HUES64 (cell line): ENCODE data around the gene C16orf92.

ENCODE experiments used
- H3K27ac ChIP-seq: 2 replicates; pipeline ENCODE4 v1.7.0; 2013; ENCODE audit warnings: low read depth, low read length, inconsistent platforms
- H3K27me3 ChIP-seq: 2 replicates; pipeline ENCODE4 v1.6.1; 2013; ENCODE audit warnings: mild to moderate bottlenecking, low read length; ENCODE audit not compliant: insufficient read depth
- H3K36me3 ChIP-seq: 2 replicates; pipeline ENCODE4 v1.6.1; 2013; ENCODE audit warnings: mild to moderate bottlenecking, low read length; ENCODE audit not compliant: insufficient read depth
- H3K4me1 ChIP-seq: 2 replicates; pipeline ENCODE4 v1.6.1; 2013; ENCODE audit warnings: mild to moderate bottlenecking, low read length, moderate library complexity; ENCODE audit not compliant: insufficient read depth
- H3K4me3 ChIP-seq: 2 replicates; pipeline ENCODE4 v1.5.1; 2013; ENCODE audit warnings: mild to moderate bottlenecking, low read length, moderate library complexity
- H3K9ac ChIP-seq: 2 replicates; pipeline ENCODE4 v1.6.1; 2013; ENCODE audit warnings: mild to moderate bottlenecking, low read depth, low read length
- H3K9me3 ChIP-seq: 2 replicates; pipeline ENCODE4 v1.6.1; 2013; ENCODE audit warnings: low read depth, low read length; ENCODE audit not compliant: insufficient read depth
- WGBS: fragments of 150-250, 120-280 bp; methylation state at CpG from one replicate; pipeline ENCODE4 v1.1.7; 2013; ENCODE audit warnings: missing lambda C conversion rate; 5-methylcytosine and 5-hydroxymethylcytosine counted together

C16orf92 gene

DNA sequence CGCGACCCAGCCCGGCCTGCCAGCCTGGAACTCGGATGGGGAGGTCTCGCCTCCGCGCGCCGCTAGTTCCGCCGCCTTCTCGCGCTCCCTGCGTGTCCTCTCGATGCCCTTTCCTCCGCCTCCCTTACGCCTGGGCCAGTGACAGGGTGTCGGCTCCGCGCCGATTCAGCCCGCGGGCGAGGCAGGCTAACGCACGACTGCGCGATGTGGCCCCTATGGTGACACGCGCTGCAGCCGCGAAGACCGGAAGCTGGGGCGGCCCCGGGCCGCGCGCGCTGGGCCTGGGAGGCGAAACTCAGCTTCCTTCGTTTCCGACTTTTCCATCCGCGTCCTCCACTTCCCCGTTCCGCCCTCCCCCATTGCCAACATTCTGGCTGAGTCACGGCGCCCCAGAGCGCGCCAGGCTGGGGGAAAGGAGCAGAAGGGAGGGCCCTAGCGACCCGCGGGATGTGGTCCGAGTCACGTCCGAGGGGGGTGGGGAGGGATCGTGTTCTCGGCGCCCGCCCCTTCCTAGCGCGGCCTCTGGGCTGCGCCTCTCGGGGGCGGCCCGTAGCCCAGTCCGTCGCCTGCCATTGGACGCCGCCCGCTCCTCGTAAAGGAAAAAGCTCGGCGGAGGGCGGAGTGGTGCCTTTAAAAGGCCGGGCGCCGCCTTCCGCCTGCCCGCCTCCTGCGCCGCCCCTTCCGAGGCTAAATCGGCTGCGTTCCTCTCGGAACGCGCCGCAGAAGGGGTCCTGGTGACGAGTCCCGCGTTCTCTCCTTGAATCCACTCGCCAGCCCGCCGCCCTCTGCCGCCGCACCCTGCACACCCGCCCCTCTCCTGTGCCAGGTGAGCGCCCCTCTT lies 42.3 kb downstream of the C16orf92 start, which contains the start of gene ALDOA:
Gene ALDOA (plus strand): TSS at position 659 of the 841 bp plus-strand sequence. CDS start 1,138 bp downstream, outside the sequence.
- peak within 1 kb of the TSS; percentile 97 for H3K9ac ChIP-seq
- H3K27ac ChIP-seq: peak within 1 kb of the TSS; percentile 98
- WGBS: under 1% methylated on average over 99 of the region's 99 CpGs
- H3K36me3 ChIP-seq: peaks cover 36% of the 10 kb centered on the region
- peaks cover 10% of the 10 kb centered on the region; the same call in 1 of the 2 replicates for H3K4me1 ChIP-seq
- no peaks in the 10 kb centered on the region for H3K27me3 ChIP-seq
- H3K4me3 ChIP-seq: peak within 1 kb of the TSS; percentile 96
- H3K9me3 ChIP-seq: no peaks in the 10 kb centered on the region

- 1% methylated on average over 44 of the region's 44 CpGs for WGBS
- peak overlapping the region; percentile 96 for H3K4me3 ChIP-seq
- peak overlapping the region; percentile 98 for H3K27ac ChIP-seq
- H3K9ac ChIP-seq: peak overlapping the region; percentile 97
- no peaks in the 10 kb centered on the region for H3K27me3 ChIP-seq
- H3K9me3 ChIP-seq: no peaks in the 10 kb centered on the region
- H3K36me3 ChIP-seq: peaks cover 45% of the 10 kb centered on the region
- 0 out of 2 replicates have a peak, but pooled peaks cover 3% of the 10 kb centered on the region for H3K4me1 ChIP-seq
These were observed 43.2 kb downstream of the C16orf92 start for GRCh38 chr16:30065943-30066760.

- peaks cover 53% of the 10 kb centered on the region for H3K36me3 ChIP-seq
- H3K9me3 ChIP-seq: no peaks in the 10 kb centered on the region
- peak overlapping the region; percentile 98 for H3K27ac ChIP-seq
- no peaks in the 10 kb centered on the region for H3K4me1 ChIP-seq
- H3K9ac ChIP-seq: peak overlapping the region; percentile 97
- H3K27me3 ChIP-seq: no peaks in the 10 kb centered on the region
- H3K4me3 ChIP-seq: peak overlapping the region; percentile 96
- WGBS: 86% methylated on average over 21 of the region's 21 CpGs
These were observed 44.0 kb downstream of the C16orf92 start for GRCh38 chr16:30066761-30067583.

- peaks cover 58% of the 10 kb centered on the region for H3K36me3 ChIP-seq
- no peak overlapping the region for H3K9ac ChIP-seq
- peak overlapping the region; percentile 96; the same call in 1 of the 2 replicates for H3K4me3 ChIP-seq
- H3K4me1 ChIP-seq: no peaks in the 10 kb centered on the region
- 97% methylated on average over 6 of the region's 6 CpGs for WGBS
- no peaks in the 10 kb centered on the region for H3K9me3 ChIP-seq
- no peaks in the 10 kb centered on the region for H3K27me3 ChIP-seq
- H3K27ac ChIP-seq: no peak overlapping the region
These were observed 44.6 kb downstream of the C16orf92 start for GRCh38 chr16:30067584-30067916.

GRCh38 chr16:30068333-30068732 lies 45.3 kb downstream of the C16orf92 start:
- H3K27me3 ChIP-seq: no peaks in the 10 kb centered on the region
- peaks cover 60% of the 10 kb centered on the region for H3K36me3 ChIP-seq
- H3K4me1 ChIP-seq: no peaks in the 10 kb centered on the region
- H3K27ac ChIP-seq: no peak overlapping the region
- no peak overlapping the region for H3K4me3 ChIP-seq
- no peaks in the 10 kb centered on the region for H3K9me3 ChIP-seq
- WGBS: 96% methylated on average over 8 of the region's 9 CpGs
- no peak overlapping the region for H3K9ac ChIP-seq

DNA sequence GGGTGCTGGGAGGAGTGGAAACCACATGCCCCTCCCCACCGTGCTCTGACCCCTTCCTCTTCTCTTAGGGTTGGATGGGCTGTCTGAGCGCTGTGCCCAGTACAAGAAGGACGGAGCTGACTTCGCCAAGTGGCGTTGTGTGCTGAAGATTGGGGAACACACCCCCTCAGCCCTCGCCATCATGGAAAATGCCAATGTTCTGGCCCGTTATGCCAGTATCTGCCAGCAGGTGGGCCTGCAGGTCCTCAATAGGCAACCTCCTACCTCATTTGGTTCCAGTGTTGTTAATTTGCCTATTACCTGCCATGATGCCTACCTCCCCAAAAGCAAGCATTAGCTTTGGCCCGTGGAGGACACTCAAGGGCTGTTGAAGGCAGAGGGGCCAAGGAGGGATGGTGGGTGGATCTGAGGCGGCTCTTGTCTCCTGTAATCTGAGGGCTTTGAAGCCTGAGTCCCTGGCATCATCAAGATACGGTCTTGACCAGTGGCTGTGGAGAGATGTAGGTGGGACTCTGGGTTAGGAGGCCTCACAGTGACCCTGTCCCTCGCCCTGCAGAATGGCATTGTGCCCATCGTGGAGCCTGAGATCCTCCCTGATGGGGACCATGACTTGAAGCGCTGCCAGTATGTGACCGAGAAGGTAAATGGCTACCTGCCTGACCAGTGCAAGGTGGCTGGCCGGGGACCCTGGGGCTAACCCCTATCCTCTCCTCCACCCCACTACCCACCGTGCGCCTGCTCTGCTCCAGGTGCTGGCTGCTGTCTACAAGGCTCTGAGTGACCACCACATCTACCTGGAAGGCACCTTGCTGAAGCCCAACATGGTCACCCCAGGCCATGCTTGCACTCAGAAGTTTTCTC lies 46.0 kb downstream of the C16orf92 start:
- Histone ChIP-seq H3K4me1 (no peaks in the 10 kb centered on the region), H3K36me3 (peaks cover 60% of the 10 kb centered on the region), H3K9me3 (no peaks in the 10 kb centered on the region), H3K4me3 (no peak overlapping the region), H3K27me3 (no peaks in the 10 kb centered on the region), H3K27ac (no peak overlapping the region), H3K9ac (no peak overlapping the region)
- 94% methylated on average over 17 of the region's 17 CpGs for WGBS

- Histone ChIP-seq H3K27ac (no peak overlapping the region), H3K4me1 (no peaks in the 10 kb centered on the region), H3K27me3 (no peaks in the 10 kb centered on the region), H3K4me3 (no peak overlapping the region), H3K36me3 (peaks cover 60% of the 10 kb centered on the region), H3K9me3 (no peaks in the 10 kb centered on the region), H3K9ac (no peak overlapping the region)
- 95% methylated on average over 31 of the region's 31 CpGs for WGBS
These were observed 46.8 kb downstream of the C16orf92 start for GRCh38 chr16:30069611-30070462.

- H3K27me3 ChIP-seq: no peaks in the 10 kb centered on the region
- no peak overlapping the region for H3K9ac ChIP-seq
- H3K27ac ChIP-seq: no peak overlapping the region
- H3K36me3 ChIP-seq: peaks cover 60% of the 10 kb centered on the region
- H3K4me3 ChIP-seq: no peak overlapping the region
- H3K4me1 ChIP-seq: no peaks in the 10 kb centered on the region
- H3K9me3 ChIP-seq: no peaks in the 10 kb centered on the region
These were observed 47.5 kb downstream of the C16orf92 start for GRCh38 chr16:30070490-30070889.
